ENCODE measurements around the gene ATP6V0A1. TPM values are rescaled to one million over a fixed set of nuclear protein-coding genes. Genes with fewer than 3 reads are reported as not detected.
A peak's percentile ranks its signal among the peaks of the same experiment; 100 is the strongest.

The ATP6V0A1 gene
- total RNA-seq, 1 experiment from 2014 or later: 55.2 TPM

GRCh38 chr17:42522263-42522790 lies 63.6 kb downstream of the ATP6V0A1 start (continued):
- no peak for TF ChIP-seq AFF4 (CRISPR knock-in tag; IDR thresholded peaks at IDR 0.05; ENCODE audit: borderline replicate concordance)

GRCh38 chr17:42522798-42523278 lies 64.2 kb downstream of the ATP6V0A1 start:
- peak overlapping the region; percentile 13; the same call in 1 of the 2 replicates for H3K27ac Mint-ChIP-seq
- no peak for TF ChIP-seq CREB1 (CRISPR knock-in tag; IDR thresholded peaks at IDR 0.05)
- no peak for TF ChIP-seq ATF6 (CRISPR knock-in tag; IDR thresholded peaks at IDR 0.05)
- no peaks in the 10 kb centered on the region for H3K9me3 Mint-ChIP-seq
- CTCF ChIA-PET: no interaction called here
- ATAC-seq (no peak), DNase-seq (ENCODE audit: low spot score) (no peak)
- H3K4me3 Mint-ChIP-seq: no peak overlapping the region
- POLR2A ChIA-PET: no interaction called here
- H3K27me3 Mint-ChIP-seq (ENCODE audit: low read depth): peaks cover 7% of the 10 kb centered on the region
- peaks cover 19% of the 10 kb centered on the region for H3K4me1 Mint-ChIP-seq
- peaks cover 10% of the 10 kb centered on the region for H3K36me3 Mint-ChIP-seq

GRCh38 chr17:42525221-42525620 lies 66.5 kb downstream of the ATP6V0A1 start:
- Mint-ChIP-seq H3K4me1 (peaks cover 4% of the 10 kb centered on the region), H3K27me3 (ENCODE audit: low read depth) (0 out of 2 replicates have a peak, but pooled peaks cover 6% of the 10 kb centered on the region), H3K27ac (no peak overlapping the region), H3K9me3 (no peaks in the 10 kb centered on the region), H3K4me3 (no peak overlapping the region), H3K36me3 (peaks cover 10% of the 10 kb centered on the region)
- CTCF ChIA-PET: no interaction called here
- ATAC-seq (no peak), DNase-seq (ENCODE audit: low spot score) (no peak)
- POLR2A ChIA-PET: interaction anchor here (0.6 kb wide), 1 partner anchor 117 kb away, joined by 4 read pairs; no protein-coding TSS in a partner anchor
- TF ChIP-seq SMAD4 (CRISPR knock-in tag; IDR thresholded peaks at IDR 0.05) (no peak), ZNF396 (CRISPR knock-in tag; IDR thresholded peaks at IDR 0.05; ENCODE audit: borderline replicate concordance) (no peak), KAT7 (CRISPR knock-in tag; IDR thresholded peaks at IDR 0.05; ENCODE audit: borderline replicate concordance) (no peak), E2F4 (CRISPR knock-in tag; IDR thresholded peaks at IDR 0.05; ENCODE audit: borderline replicate concordance, low read depth) (no peak), ESRRA (CRISPR knock-in tag; IDR thresholded peaks at IDR 0.05; ENCODE audit: borderline replicate concordance) (no peak), ARID4B (CRISPR knock-in tag; IDR thresholded peaks at IDR 0.05; ENCODE audit: borderline replicate concordance) (no peak), TEAD4 (CRISPR knock-in tag; IDR thresholded peaks at IDR 0.05) (no peak), E2F5 (CRISPR knock-in tag; IDR thresholded peaks at IDR 0.05) (no peak), MXD4 (CRISPR knock-in tag; IDR thresholded peaks at IDR 0.05; ENCODE audit: borderline replicate concordance) (no peak), RELA (CRISPR knock-in tag; IDR thresholded peaks at IDR 0.05; ENCODE audit: borderline replicate concordance) (no peak)
- TF ChIP-seq, protein P1, sequence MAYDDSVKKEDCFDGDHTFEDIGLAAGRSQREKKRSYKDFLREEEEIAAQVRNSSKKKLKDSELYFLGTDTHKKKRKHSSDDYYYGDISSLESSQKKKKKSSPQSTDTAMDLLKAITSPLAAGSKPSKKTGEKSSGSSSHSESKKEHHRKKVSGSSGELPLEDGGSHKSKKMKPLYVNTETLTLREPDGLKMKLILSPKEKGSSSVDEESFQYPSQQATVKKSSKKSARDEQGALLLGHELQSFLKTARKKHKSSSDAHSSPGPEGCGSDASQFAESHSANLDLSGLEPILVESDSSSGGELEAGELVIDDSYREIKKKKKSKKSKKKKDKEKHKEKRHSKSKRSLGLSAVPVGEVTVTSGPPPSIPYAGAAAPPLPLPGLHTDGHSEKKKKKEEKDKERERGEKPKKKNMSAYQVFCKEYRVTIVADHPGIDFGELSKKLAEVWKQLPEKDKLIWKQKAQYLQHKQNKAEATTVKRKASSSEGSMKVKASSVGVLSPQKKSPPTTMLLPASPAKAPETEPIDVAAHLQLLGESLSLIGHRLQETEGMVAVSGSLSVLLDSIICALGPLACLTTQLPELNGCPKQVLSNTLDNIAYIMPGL (CRISPR knock-in tag; IDR thresholded peaks at IDR 0.05): no peak
- TF ChIP-seq, protein P2, sequence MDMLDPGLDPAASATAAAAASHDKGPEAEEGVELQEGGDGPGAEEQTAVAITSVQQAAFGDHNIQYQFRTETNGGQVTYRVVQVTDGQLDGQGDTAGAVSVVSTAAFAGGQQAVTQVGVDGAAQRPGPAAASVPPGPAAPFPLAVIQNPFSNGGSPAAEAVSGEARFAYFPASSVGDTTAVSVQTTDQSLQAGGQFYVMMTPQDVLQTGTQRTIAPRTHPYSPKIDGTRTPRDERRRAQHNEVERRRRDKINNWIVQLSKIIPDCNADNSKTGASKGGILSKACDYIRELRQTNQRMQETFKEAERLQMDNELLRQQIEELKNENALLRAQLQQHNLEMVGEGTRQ (CRISPR knock-in tag; IDR thresholded peaks at IDR 0.05): no peak
